ENCODE results near the gene PRH1.

The PRH1 gene

DNA sequence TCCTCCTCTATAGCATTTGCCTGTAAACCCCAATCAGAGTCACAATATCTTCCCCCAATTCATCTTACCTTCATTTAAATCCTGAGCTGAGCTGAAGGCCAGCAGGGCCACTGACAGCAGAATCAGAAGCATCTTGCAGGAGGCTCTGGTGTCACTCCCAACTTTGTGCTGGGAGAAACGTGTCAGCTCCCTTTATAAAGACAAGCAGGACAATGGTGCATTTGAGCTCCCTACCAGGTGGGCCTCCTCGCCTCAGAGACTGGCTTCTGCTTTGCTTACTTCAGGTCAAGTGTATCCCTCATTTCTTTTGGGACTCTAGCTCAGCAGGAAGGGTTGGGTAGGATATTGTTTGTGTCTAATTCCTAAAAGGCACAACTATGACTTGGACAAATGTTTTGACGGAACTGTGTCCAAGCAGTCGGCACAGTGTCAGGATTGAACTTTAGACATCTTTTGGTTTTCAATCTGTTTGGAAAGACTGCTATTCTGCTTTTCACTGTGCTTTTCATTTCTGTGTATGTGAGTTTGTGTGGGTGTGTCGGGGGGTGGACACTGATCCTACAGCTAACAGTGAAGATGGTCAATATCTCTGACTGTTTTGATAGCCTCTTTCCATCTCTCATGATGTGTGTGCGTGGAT is at the start of gene PRH1:
Gene PRH1 (minus strand): TSS at position 170 of the 640 bp plus-strand sequence. CDS start 38 bp downstream, at position 132.
- ATAC-seq (no peak), DNase-seq (no peak)

DNA sequence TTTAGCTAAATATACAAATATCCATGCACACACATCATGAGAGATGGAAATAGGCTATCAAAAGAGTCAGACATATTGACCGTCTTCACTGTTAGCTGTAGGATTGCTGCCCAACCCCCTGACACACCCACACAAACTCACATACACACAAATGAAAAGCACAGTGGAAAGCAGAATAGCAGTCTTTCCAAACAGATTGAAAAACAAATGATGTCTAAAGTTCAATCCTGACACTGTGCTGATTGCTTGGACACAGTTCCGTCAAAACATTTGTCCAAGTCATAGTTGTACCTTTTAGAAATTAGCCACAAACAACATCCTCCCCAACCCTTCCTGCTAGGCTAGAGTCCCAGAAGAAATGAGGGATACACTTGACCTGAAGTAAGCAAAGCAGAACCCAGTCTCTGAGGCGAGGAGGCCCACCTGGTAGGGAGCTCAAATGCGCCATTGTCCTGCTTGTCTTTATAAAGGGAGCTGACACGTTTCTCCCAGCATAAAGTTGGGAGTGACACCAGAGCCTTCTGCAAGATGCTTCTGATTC is 44.8 kb upstream of the PRH1 start, which contains the start of gene PRH2:
Gene PRH2 (plus strand): TSS at position 491 of the 541 bp plus-strand sequence. CDS start 38 bp downstream, at position 529.
- ATAC-seq (no peak), DNase-seq (no peak)

DNA sequence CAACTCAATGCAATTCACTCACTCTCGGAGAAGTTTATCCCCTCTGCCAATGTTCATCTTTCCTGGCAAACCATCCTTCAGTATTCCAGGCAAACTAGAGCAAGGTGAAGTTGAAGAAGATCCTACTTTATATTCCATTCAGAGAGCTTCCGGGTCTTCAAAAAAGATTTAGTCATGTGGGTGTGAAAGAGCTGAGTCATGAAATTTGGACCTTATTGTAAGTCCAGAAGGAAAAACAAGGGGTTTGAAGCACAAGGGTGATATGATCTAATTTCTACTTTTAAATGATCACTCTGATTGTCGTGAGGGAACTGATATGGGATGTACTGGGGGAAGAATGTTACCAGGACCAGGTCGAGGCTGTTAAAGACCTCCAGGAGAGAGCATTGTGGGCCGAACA is 42.2 kb upstream of the PRH1 start:
- ATAC-seq (no peak), DNase-seq (no peak)

DNA sequence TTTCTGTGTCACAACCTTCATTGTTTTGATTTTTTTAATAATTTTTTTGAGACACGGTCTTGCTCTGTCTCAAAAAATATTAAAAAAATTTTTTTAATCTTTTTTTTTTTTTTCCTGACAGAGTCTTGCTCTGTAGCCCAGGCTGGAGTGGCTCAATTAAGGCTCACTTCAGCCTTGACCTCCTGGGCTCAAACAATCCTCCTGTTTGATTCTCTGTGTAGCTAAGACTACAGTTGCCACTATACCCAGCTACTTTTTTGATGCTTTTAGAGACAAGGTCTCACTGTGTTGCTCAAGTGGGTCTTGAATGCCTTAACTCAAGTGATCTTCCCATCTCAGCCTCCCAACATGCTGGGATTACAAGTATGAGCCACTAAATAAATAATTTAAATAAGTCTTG is 35.8 kb upstream of the PRH1 start:
- ATAC-seq (no peak), DNase-seq (no peak)

DNA sequence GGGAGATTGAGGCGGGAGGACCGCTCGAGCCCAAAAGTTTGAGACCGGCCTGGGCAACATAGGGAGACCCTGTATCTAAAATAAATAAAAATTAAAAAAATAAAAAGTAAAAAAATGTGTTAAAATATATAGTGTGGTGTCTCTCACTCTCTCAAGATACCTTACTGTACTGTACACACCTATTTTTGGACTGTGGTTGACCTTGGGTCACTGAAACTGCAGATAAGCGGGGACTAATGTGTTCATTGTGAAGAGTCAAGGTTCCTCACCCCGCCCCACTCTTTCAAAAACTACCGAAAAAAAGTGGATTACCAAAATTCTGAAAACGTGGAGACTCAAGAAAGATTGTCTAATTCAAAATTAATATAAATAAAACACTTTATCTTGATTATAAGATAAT is 26.3 kb upstream of the PRH1 start:
- DNase-seq = no peak

DNA sequence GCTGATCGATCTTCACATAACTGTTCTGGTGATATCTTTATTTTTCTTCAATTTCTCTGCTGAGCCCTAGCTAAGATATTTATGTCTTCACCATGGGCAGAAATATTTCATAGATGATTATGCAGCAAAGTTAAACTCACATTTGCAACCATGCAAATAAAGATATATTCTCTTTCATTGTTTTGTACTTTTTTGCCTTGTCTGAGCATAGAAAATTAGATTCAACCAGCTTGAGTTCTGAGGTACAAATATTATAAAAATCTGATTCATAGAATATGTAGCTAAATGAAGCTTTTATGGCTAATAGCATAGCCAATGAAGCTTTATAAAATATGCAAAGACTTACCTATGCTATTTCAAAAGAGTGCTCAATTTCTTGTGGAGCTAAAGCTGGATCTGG is 25.4 kb upstream of the PRH1 start, which contains the start of gene TAS2R13:
Gene TAS2R13 (minus strand): TSS at position 101 of the 400 bp plus-strand sequence. CDS start 264 bp downstream, outside the sequence.
- no peak for DNase-seq
- no peak for ATAC-seq

More for the DNA sequence above, 26.3 kb upstream of the PRH1 start:
- ATAC-seq = no peak

DNA sequence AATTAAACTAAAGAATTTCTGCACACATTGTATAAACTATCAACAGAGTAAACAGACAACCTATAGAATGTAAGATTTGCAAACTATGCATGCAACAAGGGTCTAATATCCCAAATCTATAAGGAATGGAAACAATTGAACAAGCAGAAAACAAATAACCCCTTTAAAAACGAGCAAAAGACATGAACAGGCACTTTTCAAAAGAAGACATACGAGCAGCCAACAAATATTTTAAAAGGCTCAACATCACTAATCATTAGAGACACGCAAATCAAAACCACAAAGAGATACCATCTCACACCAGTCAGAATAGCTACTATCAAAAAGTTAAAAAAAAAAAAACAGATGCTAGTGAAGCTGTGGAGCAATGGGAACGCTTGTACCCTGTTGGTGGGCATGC is 20.6 kb upstream of the PRH1 start:
- no peak for DNase-seq
- no peak for ATAC-seq

DNA sequence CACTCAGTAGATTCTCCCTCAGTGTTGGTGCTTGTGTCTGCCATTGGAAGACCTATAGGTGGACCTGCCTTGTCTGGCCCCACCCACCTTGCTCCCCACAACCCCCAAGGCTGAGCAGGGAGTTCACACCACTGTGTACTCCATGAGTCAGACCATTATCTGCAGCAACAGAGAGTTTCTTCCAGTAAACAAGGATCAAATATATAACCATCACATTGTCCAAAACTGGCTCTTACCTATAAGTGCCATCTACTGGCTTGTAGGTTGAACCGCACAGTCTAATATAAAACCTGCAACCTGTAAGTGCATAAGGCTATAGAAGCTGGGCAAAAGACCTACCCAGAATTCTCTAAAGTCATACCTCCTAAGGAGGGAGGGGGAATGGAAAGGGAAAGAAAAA is 17.4 kb upstream of the PRH1 start:
- DNase-seq = no peak
- ATAC-seq = no peak

DNA sequence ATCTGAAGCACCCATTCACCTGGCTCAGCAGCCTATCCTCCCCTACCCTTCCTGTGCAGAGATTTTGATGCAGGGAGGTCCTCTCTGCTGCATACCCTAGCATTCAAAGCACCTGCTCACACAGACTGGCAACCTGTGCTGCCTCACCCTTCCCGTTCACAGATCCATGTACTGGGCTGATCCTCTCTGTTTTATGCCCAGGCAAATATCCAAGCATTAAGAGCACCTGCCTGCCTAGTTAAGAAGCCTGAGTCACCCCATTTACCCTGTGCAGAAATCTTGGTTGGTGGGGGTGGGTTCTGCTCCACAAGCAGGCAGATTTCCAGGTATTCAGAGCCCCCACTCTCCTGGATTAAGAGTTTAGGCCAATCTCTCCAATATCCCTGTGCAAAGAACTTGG is 16.9 kb upstream of the PRH1 start:
- DNase-seq = no peak
- no peak for ATAC-seq

DNA sequence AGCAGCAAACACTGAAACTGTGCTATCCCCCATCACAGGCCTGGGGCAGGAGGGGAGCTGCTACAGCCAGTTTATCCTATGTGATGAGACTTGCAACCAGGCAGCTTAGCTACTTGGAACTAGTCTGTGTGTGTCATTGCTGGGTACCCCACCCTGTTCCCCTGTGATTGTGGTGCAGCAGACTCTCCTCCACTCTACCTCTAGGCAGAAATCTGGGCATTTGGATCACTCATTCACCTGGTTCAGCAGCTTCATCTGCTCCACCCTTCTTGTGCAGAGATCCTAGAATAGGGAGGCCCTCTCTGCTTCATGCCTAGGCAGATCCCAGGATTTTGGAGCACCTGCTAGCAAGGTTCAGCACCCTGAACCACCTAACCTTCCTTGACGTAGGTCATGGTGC is 16.5 kb upstream of the PRH1 start:
- no peak for ATAC-seq
- no peak for DNase-seq

DNA sequence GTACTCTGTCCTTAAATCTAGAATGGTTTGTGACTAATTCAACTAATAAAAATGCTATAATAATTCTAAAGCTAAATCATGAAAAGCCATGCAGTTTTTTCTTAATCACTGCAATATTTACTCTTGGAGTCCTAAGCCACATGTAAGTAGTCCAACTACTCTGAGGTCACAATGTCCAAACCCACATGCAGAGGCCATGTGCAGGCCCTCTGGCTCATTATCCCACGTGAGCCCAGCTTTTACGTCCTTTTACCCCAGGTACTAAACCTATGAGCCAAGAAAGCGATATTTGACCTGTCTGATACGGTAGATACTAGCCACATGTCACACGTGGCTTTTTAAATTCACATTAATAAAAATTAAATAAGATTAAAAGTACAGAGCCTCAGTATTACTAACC is 12.8 kb upstream of the PRH1 start:
- DNase-seq (no peak), ATAC-seq (no peak)

DNA sequence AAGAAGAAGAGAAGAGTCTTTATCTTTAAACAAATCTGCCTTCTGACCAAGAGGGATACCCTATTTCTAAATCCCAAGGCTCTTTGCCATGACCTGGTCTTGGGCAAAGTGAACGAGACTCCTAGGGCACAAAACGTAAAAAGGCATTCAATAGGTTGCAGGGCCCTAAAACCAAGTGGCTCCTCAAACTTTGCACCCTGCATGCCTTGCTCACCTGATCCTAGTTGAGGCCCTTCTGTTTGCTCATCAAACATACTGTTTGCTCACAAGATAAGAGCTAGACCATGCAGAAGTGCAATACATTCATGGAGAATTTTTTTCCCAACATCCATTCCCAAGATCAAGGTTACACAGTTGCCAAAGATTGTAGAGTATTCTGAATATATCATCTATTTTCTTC is 7.9 kb upstream of the PRH1 start:
- no peak for DNase-seq
- ATAC-seq = no peak

DNA sequence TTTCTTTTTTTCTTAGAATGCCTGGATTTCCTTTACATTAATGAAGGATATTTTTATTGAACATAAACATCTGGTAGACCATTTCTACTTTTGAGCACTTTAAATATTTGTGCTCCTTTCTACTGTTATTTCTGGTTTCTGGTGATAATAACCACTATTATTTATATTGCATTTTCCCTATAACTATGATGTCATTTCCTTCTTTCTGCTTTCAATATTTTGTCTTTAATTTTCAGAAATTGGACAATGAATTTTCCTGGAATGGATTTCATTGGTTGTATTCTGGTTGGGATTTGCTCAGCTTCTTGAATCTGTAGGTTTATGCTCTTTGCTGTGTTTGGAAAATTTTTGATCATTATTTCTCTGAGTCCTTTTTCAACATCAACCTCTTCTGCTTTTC is 5.2 kb upstream of the PRH1 start:
- ATAC-seq = no peak
- DNase-seq = no peak

DNA sequence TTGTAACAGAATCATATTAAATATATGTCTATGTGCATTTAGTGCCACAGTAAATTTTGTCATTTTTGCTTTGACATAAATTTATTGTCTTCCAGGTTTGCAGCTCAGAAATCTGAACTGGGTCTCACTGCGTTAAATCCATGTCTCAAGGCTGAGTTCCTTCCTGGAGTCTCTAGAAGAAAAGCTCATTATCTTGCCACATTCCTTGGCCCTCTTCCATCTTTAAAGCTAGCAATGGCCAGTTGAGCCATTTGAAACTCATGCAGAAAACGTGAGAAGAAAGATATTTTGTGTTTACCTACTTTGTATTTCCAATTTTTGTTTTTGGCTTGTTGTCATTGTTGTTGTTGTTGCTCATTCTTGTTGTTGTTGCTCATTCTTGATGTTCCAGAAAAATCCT is 10.7 kb downstream of the PRH1 start:
- DNase-seq = no peak
- ATAC-seq = no peak

DNA sequence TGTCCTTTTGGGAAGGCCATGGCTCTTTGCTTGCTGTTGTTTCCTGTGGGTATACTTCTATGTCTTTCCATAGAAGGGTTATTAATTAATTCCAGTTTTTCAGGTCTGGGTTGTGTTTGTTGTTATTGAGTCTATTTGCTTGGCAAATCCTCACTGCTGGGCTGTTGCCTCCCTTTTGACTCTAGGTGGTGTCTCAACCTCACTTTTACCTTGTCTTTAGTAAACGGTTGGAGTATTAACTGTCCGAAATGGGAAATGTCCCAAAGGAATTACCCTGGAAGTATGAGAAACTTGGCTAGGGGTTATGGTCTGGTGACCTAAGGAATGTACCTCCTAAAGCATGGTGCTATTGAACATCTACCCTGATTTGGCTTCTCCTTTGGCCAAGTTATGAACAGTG is 16.7 kb downstream of the PRH1 start:
- DNase-seq = no peak
- no peak for ATAC-seq

DNA sequence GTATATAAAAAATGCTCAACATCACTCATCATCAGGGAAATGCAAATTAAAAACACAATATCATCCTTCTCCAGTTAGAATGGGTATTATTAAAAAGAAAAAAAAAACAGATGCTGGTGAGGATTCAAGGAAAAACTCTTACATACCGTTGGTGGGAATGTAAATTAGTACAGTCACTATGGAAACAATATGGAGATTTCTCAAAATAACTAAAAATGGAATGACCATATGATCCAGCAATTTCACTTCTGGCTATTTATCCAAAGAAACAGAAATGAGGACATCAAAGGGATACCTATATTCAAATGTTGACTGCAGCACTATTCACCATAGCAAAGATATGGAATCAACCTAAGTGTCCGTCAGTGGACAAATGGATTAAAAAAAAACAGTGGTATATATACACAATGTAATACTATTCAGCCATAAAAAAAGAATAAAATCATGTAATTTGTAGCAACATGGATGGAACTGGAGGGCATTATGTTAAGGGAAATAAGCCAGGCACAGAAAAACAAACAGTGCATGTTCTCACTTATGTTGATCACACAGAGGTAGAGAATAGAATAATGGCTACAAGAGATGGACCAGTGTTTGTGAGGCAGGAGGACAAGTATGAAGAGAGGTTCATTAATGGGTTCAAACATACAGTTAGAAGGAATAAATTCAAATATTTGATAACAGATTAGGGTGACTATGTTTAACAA is 20.4 kb downstream of the PRH1 start:
- ATAC-seq = no peak
- DNase-seq = no peak

DNA sequence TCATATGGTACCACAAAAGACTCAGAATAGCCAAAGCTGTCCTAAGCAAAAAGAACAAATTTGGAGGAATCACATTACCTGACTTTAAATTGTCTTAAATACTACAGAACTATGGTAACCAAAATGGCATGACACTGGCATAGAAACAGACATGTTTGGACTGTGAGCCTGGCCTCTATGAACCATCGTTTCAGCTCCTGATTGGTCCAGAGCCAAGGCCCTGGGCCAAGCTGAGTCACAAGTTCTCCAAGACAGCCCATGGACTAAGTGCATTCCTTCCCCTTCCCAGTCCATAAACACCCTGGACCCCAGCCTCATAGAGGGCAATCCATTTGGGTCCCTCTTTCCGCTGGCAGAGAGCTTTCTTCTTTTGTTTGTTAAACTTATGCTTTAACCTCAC is 22.7 kb downstream of the PRH1 start:
- ATAC-seq = no peak
- DNase-seq = no peak

DNA sequence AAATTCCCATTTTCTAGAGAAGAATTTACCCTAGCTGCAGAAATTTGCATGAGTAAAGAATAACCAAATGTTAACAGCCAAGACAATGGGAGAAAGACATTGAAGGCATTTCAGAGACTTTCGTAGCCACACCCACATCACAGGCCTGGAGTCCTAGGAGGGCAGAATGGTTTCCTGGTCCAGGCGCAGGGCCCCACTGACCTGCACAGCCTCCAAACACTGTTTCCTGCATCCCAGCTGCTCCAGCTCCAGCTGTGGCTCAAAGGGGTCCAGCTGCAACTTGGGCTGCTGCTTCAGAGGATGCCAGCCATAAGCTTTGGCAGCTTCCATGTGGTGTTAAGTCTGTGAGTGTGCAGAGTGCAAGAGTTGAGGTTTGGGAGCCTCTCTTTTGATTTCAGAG is 28.2 kb downstream of the PRH1 start:
- DNase-seq (no peak), ATAC-seq (no peak)

DNA sequence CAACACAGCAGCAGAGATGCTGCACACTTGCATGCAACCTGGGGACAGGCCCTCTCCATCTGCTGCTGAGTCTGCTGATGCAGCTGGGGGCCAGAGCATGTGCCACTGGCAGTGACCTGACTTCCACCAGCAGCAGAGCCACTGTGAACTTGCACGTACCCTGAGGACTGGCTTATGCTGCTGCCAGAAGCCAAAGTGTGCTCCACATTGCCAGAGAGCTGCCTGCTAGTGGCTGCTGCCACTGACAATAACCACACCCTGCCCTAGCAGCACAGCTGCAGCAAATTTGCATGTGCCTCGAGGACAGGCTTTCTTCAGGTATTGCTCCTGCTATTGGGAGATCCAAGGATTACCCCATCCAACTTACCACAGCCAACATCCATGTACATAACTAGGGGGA is 30.3 kb downstream of the PRH1 start:
- no peak for ATAC-seq

DNA sequence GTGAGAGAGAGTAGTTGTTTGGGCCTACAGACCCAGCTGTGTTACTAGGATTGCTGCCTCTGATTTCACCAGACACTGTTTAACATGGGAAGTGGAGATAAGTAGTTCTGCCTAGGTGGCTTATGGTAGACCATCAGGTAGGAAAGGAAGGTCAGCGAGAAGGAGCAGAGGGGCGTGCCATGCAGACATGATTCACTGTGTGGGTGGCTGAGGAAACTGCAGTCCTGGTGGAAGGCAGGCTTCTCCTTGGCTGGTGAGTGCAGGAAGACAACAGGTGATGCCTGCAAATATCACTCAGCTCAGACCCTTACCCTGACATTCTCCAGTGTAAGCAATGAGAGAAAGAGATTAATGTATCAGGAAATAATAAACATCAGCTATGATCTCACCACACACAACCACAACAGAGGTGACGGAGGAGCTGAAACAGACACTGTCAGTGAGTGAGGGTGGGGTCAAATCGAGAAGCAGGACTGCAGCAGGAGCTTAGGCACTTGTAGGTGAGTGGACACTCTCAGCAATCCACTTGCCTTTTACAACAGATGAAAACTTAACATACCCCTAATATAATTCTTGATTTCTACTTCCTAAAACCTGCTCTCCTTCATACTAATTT is 32.7 kb downstream of the PRH1 start:
- peak; percentile 51 for ATAC-seq
- DNase-seq = no peak

More for the DNA sequence above, 30.3 kb downstream of the PRH1 start:
- no peak for DNase-seq

DNA sequence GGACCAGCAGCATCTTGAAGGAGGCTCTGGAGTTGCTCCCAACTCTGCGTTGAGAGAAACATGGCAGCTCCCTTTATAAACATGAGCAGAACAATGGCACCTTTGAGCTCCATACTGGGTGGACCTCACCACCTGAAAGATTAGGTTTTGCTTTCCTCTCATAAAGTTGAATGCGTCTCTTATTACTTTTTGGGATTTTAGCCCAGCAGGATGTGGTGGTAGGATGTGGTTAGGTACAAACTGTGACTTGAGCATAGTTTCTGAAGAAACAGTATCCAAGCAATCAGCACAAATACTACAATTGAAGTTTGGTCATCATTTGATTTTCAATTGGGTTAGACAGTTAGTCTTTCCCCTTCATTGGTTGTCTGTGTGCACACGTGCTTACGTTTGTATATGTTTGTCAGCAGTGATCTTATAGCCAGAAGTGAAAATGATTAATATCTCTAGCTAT is 34.6 kb downstream of the PRH1 start, which contains the start of gene PRR4:
Gene PRR4 (minus strand): TSS at position 51 of the 454 bp plus-strand sequence. CDS start 38 bp downstream, at position 13.
- ATAC-seq (no peak), DNase-seq (no peak)

DNA sequence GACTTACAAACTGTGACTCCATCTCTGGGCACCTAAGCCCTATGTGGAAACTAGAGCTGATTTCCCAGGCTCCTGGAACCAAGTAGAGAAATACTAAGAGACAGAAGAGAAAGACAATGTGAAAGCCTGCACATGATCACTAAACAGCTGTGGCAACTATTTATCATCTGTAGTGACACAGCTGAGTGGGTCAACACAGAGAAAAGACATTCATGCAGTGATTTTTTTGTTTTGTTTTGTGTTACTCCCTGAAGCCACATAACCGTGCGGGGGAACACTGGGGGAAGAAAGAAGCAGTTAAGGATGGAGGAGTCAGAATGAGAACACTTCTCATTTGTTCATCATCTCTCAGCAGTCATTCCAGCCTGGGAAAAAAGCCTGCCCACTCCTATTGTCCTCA is 36.3 kb downstream of the PRH1 start:
- DNase-seq (no peak), ATAC-seq (no peak)

DNA sequence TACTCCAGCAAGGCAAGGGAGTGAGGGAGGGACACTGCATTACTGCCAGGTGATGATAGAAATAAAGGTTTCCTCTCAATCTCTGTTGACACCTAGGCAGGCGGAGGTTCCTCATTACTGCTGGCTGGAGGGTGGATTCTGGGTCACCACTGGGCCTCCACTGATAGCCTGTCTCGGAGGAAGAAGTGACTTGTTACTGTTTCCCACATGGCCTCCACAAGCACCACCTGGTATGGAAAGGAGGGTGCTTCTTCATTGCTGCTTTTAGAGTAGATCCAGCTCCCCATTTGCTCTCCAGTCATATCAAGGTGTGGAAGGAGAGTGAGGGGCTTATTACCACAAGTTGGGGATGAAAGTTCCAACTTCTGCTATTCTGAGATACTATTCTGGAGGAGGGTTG is 41.2 kb downstream of the PRH1 start:
- DNase-seq (no peak), ATAC-seq (no peak)

All from stimulated activated naive CD8-positive, alpha-beta T cell treated with anti-CD3 and anti-CD28 coated beads, Interleukin-15, Interleukin-2, amounts not matched to agents 100 U/mL and 50 U/mL, for 24 hours (primary cell).